Activated naive CD4-positive, alpha-beta T cell treated with anti-CD3 and anti-CD28 coated beads, Interleukin-2, amount 50 U/mL, for 16 hours (primary cell): Measurements from ENCODE around the gene C17orf67.

ENCODE experiments used
- DNase-seq: peaks from one replicate; pipeline ENCODE4 v3.0.0-alpha.2; 2020

C17orf67 gene

GRCh38 chr17:56832446-56832845 lies 1.3 kb downstream of the C17orf67 start:
- no peak for DNase-seq

- no peak for DNase-seq
These were observed 2.2 kb downstream of the C17orf67 start for GRCh38 chr17:56831369-56832095.

GRCh38 chr17:56830726-56831368 lies 2.9 kb downstream of the C17orf67 start:
- no peak for DNase-seq

GRCh38 chr17:56826611-56827414 lies 6.9 kb downstream of the C17orf67 start:
- no peak for DNase-seq

GRCh38 chr17:56824503-56824902 lies 9.2 kb downstream of the C17orf67 start:
- DNase-seq = no peak

- DNase-seq = no peak
These were observed 9.9 kb downstream of the C17orf67 start for GRCh38 chr17:56823848-56824247.

GRCh38 chr17:56822725-56823124 lies 11.0 kb downstream of the C17orf67 start:
- no peak for DNase-seq

- no peak for DNase-seq
These were observed 11.7 kb downstream of the C17orf67 start for GRCh38 chr17:56821847-56822534.

- DNase-seq = no peak
These were observed 13.5 kb downstream of the C17orf67 start for GRCh38 chr17:56820207-56820606.

- peak; percentile 65 for DNase-seq
These were observed 14.1 kb downstream of the C17orf67 start for GRCh38 chr17:56819431-56820145.

- DNase-seq = no peak
These were observed 14.7 kb downstream of the C17orf67 start for GRCh38 chr17:56819030-56819429.

- DNase-seq = no peak
These were observed 16.7 kb downstream of the C17orf67 start for GRCh38 chr17:56817066-56817465.

- DNase-seq = no peak
These were observed 18.0 kb downstream of the C17orf67 start for GRCh38 chr17:56815711-56816110.

- no peak for DNase-seq
These were observed 20.8 kb downstream of the C17orf67 start for GRCh38 chr17:56812901-56813388.

GRCh38 chr17:56810891-56811775 lies 22.6 kb downstream of the C17orf67 start:
- DNase-seq = no peak

- DNase-seq = no peak
These were observed 23.4 kb downstream of the C17orf67 start for GRCh38 chr17:56810343-56810742.

- DNase-seq = no peak
These were observed 23.9 kb downstream of the C17orf67 start for GRCh38 chr17:56809820-56810179.

- no peak for DNase-seq
These were observed 24.5 kb downstream of the C17orf67 start for GRCh38 chr17:56809106-56809819.

GRCh38 chr17:56808503-56808902 lies 25.2 kb downstream of the C17orf67 start:
- DNase-seq = no peak

GRCh38 chr17:56807723-56808122 lies 26.0 kb downstream of the C17orf67 start:
- DNase-seq = no peak

GRCh38 chr17:56806949-56807348 lies 26.8 kb downstream of the C17orf67 start:
- no peak for DNase-seq
